ENCODE measurements around the gene PLEKHB1.

PLEKHB1 gene

GRCh38 chr11:73662445-73663157 is 16.2 kb downstream of the PLEKHB1 start:
- no peak for TF ChIP-seq ZFX (IDR thresholded peaks at IDR 0.05; ENCODE audit: borderline replicate concordance)
- no peak for TF ChIP-seq CTCF (IDR thresholded peaks at IDR 0.05)
- H3K27ac ChIP-seq, result no peak overlapping the region

- no peak for TF ChIP-seq ZFX (IDR thresholded peaks at IDR 0.05; ENCODE audit: borderline replicate concordance)
- no peak for TF ChIP-seq CTCF (IDR thresholded peaks at IDR 0.05)
- H3K27ac ChIP-seq, result no peak overlapping the region
These were observed 17.5 kb downstream of the PLEKHB1 start for GRCh38 chr11:73663604-73664495.

GRCh38 chr11:73664877-73665276 is 18.5 kb downstream of the PLEKHB1 start:
- no peak overlapping the region for H3K27ac ChIP-seq
- no peak for TF ChIP-seq CTCF (IDR thresholded peaks at IDR 0.05)
- TF ChIP-seq ZFX (IDR thresholded peaks at IDR 0.05; ENCODE audit: borderline replicate concordance), result no peak

- no peak overlapping the region for H3K27ac ChIP-seq
- TF ChIP-seq CTCF (IDR thresholded peaks at IDR 0.05) (no peak), ZFX (IDR thresholded peaks at IDR 0.05; ENCODE audit: borderline replicate concordance) (no peak)
These were observed 21.5 kb downstream of the PLEKHB1 start for GRCh38 chr11:73667891-73668290.

- H3K27ac ChIP-seq, result no peak overlapping the region
- no peak for TF ChIP-seq CTCF (IDR thresholded peaks at IDR 0.05)
- no peak for TF ChIP-seq ZFX (IDR thresholded peaks at IDR 0.05; ENCODE audit: borderline replicate concordance)
These were observed 24.4 kb downstream of the PLEKHB1 start for GRCh38 chr11:73670808-73671207.

- H3K27ac ChIP-seq, result no peak overlapping the region
These were observed 25.3 kb downstream of the PLEKHB1 start for GRCh38 chr11:73671701-73672100.

More at GRCh38 chr11:73671701-73672100, 25.3 kb downstream of the PLEKHB1 start:
- TF ChIP-seq ZFX (IDR thresholded peaks at IDR 0.05; ENCODE audit: borderline replicate concordance) (no peak), CTCF (IDR thresholded peaks at IDR 0.05) (no peak)

All from 22Rv1 (cell line).